HFF-Myc (cell line): ENCODE results near the gene FSD2.

Experiments
- DNase-seq: peaks from one replicate; pipeline ENCODE4 v3.0.0-alpha.2; 2011; ENCODE audit warnings: low read depth; ENCODE audit errors: extremely low read depth
- H3K4me3 ChIP-seq: replicated peaks from 2 replicates; pipeline ENCODE4 v1.5.1; 2011; ENCODE audit warnings: low read depth, mild to moderate bottlenecking, control low read depth, low read length
- CTCF ChIP-seq: IDR thresholded peaks from 2 replicates; pipeline ENCODE4 v1.5.1; 2012; ENCODE audit warnings: mild to moderate bottlenecking, low read depth, low read length, control low read depth; ENCODE audit errors: missing control alignments

The FSD2 gene

GRCh38 chr15:82805994-82806406, at the start of gene FSD2:
Gene FSD2, minus strand, starts transcription at chr15:82806069. Its CDS starts 18,679 bp downstream, at chr15:82787390.
- no peak for TF ChIP-seq CTCF
- DNase-seq, result no peak
- H3K4me3 ChIP-seq, result no peak within 1 kb of the TSS

DNA sequence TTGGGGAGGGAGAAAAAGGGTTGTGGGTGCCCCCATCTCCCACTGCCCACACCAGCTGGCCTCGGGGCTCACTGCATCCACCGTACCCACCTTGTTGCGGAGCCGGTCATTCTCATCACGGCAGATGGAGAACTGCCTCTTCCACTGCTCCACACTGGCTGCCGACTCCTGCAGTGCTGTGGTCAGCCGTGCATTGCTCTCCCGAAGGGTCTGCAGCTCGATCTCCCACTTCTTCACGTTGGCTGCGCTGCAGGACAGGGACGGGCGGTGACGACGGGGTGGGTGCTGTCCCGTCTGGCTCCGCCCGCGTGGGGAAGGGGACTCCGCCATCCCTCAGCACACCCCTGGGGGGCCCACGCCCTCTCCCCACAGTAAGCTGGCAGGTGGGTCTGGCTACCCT, 48.7 kb upstream of the FSD2 start:
- no peak for DNase-seq
- H3K4me3 ChIP-seq, result no peak overlapping the region
- TF ChIP-seq CTCF, result no peak

GRCh38 chr15:82852941-82853561, 47.2 kb upstream of the FSD2 start:
- no peak for DNase-seq
- H3K4me3 ChIP-seq, result no peak overlapping the region
- no peak for TF ChIP-seq CTCF

DNA sequence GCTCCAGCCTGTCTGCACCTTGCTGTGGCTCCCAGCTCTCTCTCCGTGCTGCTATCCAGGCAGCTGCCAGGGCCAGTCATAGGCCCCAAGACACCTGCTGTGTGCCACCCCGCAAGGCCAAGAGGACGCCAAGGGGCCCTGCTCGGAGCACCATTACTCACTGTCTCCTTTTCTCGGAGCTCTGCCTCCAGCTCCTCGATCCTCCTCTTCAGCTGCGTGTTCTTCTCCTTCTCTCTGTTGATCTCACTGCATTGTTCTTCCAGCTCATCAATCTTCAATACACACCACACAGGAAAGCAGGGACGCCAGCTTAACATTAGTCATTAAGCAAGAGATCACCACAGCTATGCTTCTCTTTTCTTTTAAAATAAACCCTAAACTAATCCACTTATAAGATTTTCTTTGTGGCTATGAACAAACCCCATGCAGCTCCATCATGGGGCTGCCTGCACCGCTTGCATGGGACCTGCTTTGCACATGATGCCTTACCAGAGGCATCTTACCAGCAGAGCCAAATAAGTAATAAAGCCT, 46.2 kb upstream of the FSD2 start:
- DNase-seq, result no peak

DNA sequence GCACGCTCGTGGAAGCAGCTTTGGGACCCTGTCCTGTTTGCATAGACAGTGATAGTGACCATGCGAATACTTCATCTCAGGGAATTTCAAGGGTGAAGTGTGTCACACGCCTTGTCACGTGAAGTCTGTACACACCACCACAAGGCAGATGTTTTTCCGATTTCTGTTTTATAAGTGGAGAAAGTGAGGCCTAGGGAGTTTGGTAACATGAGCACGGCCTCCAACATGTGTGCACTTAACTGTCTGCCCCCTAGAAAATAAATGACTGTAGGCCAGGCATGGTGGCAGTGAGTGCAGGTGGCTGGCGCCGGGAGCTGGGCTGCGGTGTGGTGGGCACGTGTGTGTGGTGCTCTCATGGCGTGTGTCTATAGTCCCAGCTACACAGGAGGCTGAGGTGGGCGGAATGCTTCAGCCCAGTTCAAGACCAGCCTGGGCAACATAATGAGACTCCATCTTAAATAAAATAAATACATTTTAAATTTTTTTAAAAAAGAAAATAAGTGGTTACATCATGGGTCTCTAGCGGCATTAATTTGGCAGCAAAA, 45.5 kb upstream of the FSD2 start:
- no peak for TF ChIP-seq CTCF

More for the DNA sequence above, 46.2 kb upstream of the FSD2 start:
- no peak for TF ChIP-seq CTCF
- no peak overlapping the region for H3K4me3 ChIP-seq

GRCh38 chr15:82850731-82851130, 44.9 kb upstream of the FSD2 start:
- TF ChIP-seq CTCF, result no peak
- H3K4me3 ChIP-seq, result no peak overlapping the region
- DNase-seq, result no peak

More for the DNA sequence above, 45.5 kb upstream of the FSD2 start:
- H3K4me3 ChIP-seq, result no peak overlapping the region
- DNase-seq, result no peak
